Stomach (tissue), 9 donors: ENCODE data around the gene ZYX. TPM values are rescaled to one million over a fixed set of nuclear protein-coding genes. Genes with fewer than 3 reads are reported as not detected.

Experiments
- DNase-seq, 2 donors: peaks; one replicate each; pipeline versions ENCODE4 v3.0.0 to v3.0.0-alpha.2; 2013 to 2019
- H3K27ac ChIP-seq, 5 donors: fragments of 200-600 bp in 4 of 5; sonication (generic) in 4 of 5; one replicate each; pipeline ENCODE4 v1.5.1; 2013 to 2019; ENCODE audit warnings: mild to moderate bottlenecking in 1 of 5, moderate library complexity in 1 of 5
- H3K27me3 ChIP-seq, 3 donors: fragments of 200-600 bp; sonication (generic); one replicate each; pipeline ENCODE4 v1.5.1; 2017 to 2019; ENCODE audit warnings: mixed run types in 1 of 3
- H3K36me3 ChIP-seq, 4 donors: fragments of 200-600 bp; sonication (generic); 1 replicate in 3 of 4; 2 replicates in 1 of 4; pipeline ENCODE4 v1.5.1; 2016 to 2019
- H3K4me1 ChIP-seq, 4 donors: fragments of 200-600 bp; sonication (generic); one replicate each; pipeline ENCODE4 v1.5.1; 2016 to 2019
- H3K4me3 ChIP-seq, 4 donors: fragments of 200-600 bp; sonication (generic) in 3 of 4; one replicate each; pipeline ENCODE4 v1.5.1; 2016 to 2019; ENCODE audit warnings: mild to moderate bottlenecking in 1 of 4
- H3K9me3 ChIP-seq, 4 donors: fragments of 200-600 bp; sonication (generic); one replicate each; pipeline ENCODE4 v1.5.1; 2016 to 2019
- CTCF ChIP-seq, 7 experiments: fragments of 450-650 bp in 4 of 7; fragments of 200-600 bp in 3 of 7; sonication (generic) in 3 of 7; IDR thresholded peaks; one replicate each; pipeline ENCODE4 v1.5.1; 2016 to 2019; ENCODE audit warnings: antibody characterized with exemption in 7 of 7, control low read depth in 2 of 7, mild to moderate bottlenecking in 1 of 7
- EP300 ChIP-seq: sonication (generic); formaldehyde crosslinking; IDR thresholded peaks from one replicate; pipeline ENCODE4 v1.6.1; 2017; ENCODE audit warnings: antibody characterized with exemption
- POLR2A ChIP-seq, 4 donors: fragments of 450-650 bp; IDR thresholded peaks; one replicate each; pipeline ENCODE4 v1.6.1; 2016; ENCODE audit warnings: antibody characterized with exemption in 4 of 4, control low read depth in 2 of 4, mild to moderate bottlenecking in 1 of 4, moderate library complexity in 1 of 4
- POLR2AphosphoS5 ChIP-seq, 3 donors: sonication (generic); formaldehyde crosslinking; IDR thresholded peaks; one replicate each; pipeline ENCODE4 v1.6.1; 2016; ENCODE audit warnings: antibody characterized with exemption in 3 of 3
- WGBS, 5 donors: extraction: QIAGEN DNeasy Blood & Tissue Kit in 3 of 5; methylation state at CpG; one replicate each; pipeline versions ENCODE4 v1.1.5 to v1.1.7; 2013 to 2018; 5-methylcytosine and 5-hydroxymethylcytosine counted together
- intact Hi-C: fragments of 100-400 bp; cut with DNase I; formaldehyde crosslinking; loops from one replicate; pipeline ENCODE4 v1.15.1; 2023; ENCODE audit warnings: low total_unique reads
- polyA plus RNA-seq, 3 donors: library from polyadenylated mRNA; stranded (reverse); fragments of 200-250 nt; gene quantifications; one replicate each; pipeline ENCODE4 v1.2.3, GENCODE V29; 2013
- total RNA-seq, 5 donors: library from RNA; depleted of rRNA; stranded (reverse); fragments of >200 nt; gene quantifications; one replicate each; pipeline versions ENCODE4 v1.1.0 to v1.2.3, GENCODE V29; 2014 to 2016
- donor health status: healthy with polysubstance abuse.
- donor health status: Bipolar disorder and iron deficiency.
- donor health status: healthy.

ZYX gene
- total and polyA plus RNA-seq, 8 donors, result 20.6 to 102 (median 73.7) TPM

- peak overlapping the region; percentile 31 to 69 (median 58) for H3K27ac ChIP-seq
- no peak for DNase-seq
- H3K27me3 ChIP-seq, result no peaks in the 10 kb centered on the region
- H3K4me1 ChIP-seq, result peaks cover 0 to 61% (median 16%) of the 10 kb centered on the region in 4 donors
- intact Hi-C loops, result loop anchor here (5.0 kb wide), 1 partner anchor 37 kb away; no protein-coding TSS in a partner anchor
- 59 to 75% (median 71%) methylated on average over 7 of the region's 7 CpGs for WGBS, 5 donors
- no peaks in the 10 kb centered on the region for H3K36me3 ChIP-seq
- no peak overlapping the region for H3K4me3 ChIP-seq
- H3K9me3 ChIP-seq, result no peaks in the 10 kb centered on the region
- no peak for TF ChIP-seq EP300
- no peak for TF ChIP-seq POLR2AphosphoS5 (IDR thresholded peaks at IDR 0.05)
- TF ChIP-seq POLR2A (IDR thresholded peaks at IDR 0.05), result no peak
- TF ChIP-seq CTCF (IDR thresholded peaks at IDR 0.05), result no peak
Observed at GRCh38 chr7:143375298-143376034, 5.7 kb upstream of the ZYX start.

- TF ChIP-seq POLR2AphosphoS5 (IDR thresholded peaks at IDR 0.05) (no peak), POLR2A (IDR thresholded peaks at IDR 0.05) (no peak), CTCF (IDR thresholded peaks at IDR 0.05) (no peak), EP300 (no peak)
- no peaks in the 10 kb centered on the region for H3K36me3 ChIP-seq
- H3K4me3 ChIP-seq, result no peak overlapping the region
- intact Hi-C loops, result loop anchor here (5.0 kb wide), 1 partner anchor 36 kb away; no protein-coding TSS in a partner anchor
- no peaks in the 10 kb centered on the region for H3K9me3 ChIP-seq
- no peaks in the 10 kb centered on the region for H3K27me3 ChIP-seq
- no peak for DNase-seq
- H3K4me1 ChIP-seq, result peaks cover 0 to 61% (median 16%) of the 10 kb centered on the region in 4 donors
- 66 to 76% (median 74%) methylated on average over 5 of the region's 5 CpGs for WGBS, 5 donors
- H3K27ac ChIP-seq, result peak overlapping the region in 2 of 5 donors; percentile 65 to 69
Observed at GRCh38 chr7:143376396-143376795, 4.7 kb upstream of the ZYX start.

GRCh38 chr7:143379611-143380259 is 1.4 kb upstream of the ZYX start:
- peaks cover 22 to 71% (median 46%) of the 10 kb centered on the region in 4 donors for H3K4me1 ChIP-seq
- H3K36me3 ChIP-seq, result peaks cover 0 to 21% (median 0%) of the 10 kb centered on the region in 4 donors
- peak overlapping the region; percentile 78 to 100 (median 96) for H3K4me3 ChIP-seq
- no peaks in the 10 kb centered on the region for H3K27me3 ChIP-seq
- DNase-seq, result no peak
- peak overlapping the region; percentile 37 to 100 (median 99) for H3K27ac ChIP-seq
- intact Hi-C loops, result loop anchor here (5.0 kb wide), 1 partner anchor 33 kb away; no protein-coding TSS in a partner anchor
- 22 to 33% (median 33%) methylated on average over 15 of the region's 15 CpGs for WGBS, 5 donors
- no peak for TF ChIP-seq CTCF (IDR thresholded peaks at IDR 0.05)
- TF ChIP-seq POLR2AphosphoS5 (IDR thresholded peaks at IDR 0.05), result no peak
- TF ChIP-seq POLR2A (IDR thresholded peaks at IDR 0.05), result no peak
- no peak for TF ChIP-seq EP300
- H3K9me3 ChIP-seq, result no peaks in the 10 kb centered on the region

GRCh38 chr7:143380260-143380645 is 892 bp upstream of the ZYX start:
- Histone ChIP-seq H3K4me1 (peaks cover 27 to 71% (median 49%) of the 10 kb centered on the region in 4 donors), H3K27ac (peak overlapping the region; percentile 97 to 100 (median 99)), H3K36me3 (peaks cover 0 to 21% (median 0%) of the 10 kb centered on the region in 4 donors), H3K27me3 (no peaks in the 10 kb centered on the region), H3K4me3 (peak overlapping the region; percentile 78 to 100 (median 96)), H3K9me3 (no peaks in the 10 kb centered on the region)
- 0 to 1% (median 1%) methylated on average over 10 to 35 of the region's 35 CpGs for WGBS, 5 donors
- TF ChIP-seq CTCF (IDR thresholded peaks at IDR 0.05) (peak in 6 of 7 experiments; percentile 55 to 95 (median 88)), POLR2A (IDR thresholded peaks at IDR 0.05) (no peak)
- intact Hi-C loops, result no loop called here
- DNase-seq, result peak; percentile 87 to 96
